Measurements from ENCODE around the gene KIAA1958.

DNA sequence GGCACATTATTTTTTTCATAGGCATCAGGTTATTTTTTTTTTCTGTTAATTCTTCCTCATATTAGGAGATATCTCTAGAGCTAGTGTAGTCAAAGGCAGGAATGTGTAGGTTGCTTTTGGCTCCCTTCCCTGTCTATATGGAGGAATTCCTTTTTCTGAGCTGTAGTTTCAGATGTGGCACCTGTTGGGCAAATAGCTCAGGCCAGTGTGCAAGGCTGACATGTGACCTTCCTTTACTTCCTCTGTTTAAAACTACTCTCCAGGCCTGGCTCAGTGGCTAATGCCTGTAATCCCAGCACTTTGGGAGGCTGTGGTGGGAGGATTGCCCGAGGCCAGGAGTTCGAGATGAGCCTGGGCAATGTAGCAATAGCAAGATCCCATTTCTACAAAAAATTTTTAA lies 40.5 kb upstream of the KIAA1958 start:
- TF ChIP-seq, protein P1, sequence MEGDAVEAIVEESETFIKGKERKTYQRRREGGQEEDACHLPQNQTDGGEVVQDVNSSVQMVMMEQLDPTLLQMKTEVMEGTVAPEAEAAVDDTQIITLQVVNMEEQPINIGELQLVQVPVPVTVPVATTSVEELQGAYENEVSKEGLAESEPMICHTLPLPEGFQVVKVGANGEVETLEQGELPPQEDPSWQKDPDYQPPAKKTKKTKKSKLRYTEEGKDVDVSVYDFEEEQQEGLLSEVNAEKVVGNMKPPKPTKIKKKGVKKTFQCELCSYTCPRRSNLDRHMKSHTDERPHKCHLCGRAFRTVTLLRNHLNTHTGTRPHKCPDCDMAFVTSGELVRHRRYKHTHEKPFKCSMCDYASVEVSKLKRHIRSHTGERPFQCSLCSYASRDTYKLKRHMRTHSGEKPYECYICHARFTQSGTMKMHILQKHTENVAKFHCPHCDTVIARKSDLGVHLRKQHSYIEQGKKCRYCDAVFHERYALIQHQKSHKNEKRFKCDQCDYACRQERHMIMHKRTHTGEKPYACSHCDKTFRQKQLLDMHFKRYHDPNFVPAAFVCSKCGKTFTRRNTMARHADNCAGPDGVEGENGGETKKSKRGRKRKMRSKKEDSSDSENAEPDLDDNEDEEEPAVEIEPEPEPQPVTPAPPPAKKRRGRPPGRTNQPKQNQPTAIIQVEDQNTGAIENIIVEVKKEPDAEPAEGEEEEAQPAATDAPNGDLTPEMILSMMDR (IDR thresholded peaks at IDR 0.05) = no peak
- TF ChIP-seq POLR2A (IDR thresholded peaks at IDR 0.05) = no peak

Measured in breast epithelium (tissue), 3 donors.